Activated CD4-positive, alpha-beta T cell treated with anti-CD3 and anti-CD28 coated beads for 36 hours (primary cell): ENCODE data around the gene ASTN2. TPM values are rescaled to one million over a fixed set of nuclear protein-coding genes. Genes with fewer than 3 reads are reported as not detected.

Source experiments
- ATAC-seq: fragments of 200-7000 bp; cut with Tn5 transposase; one replicate; pipeline ENCODE4 v1.10.0; 2021; ENCODE audit warnings: mild to moderate bottlenecking, moderate library complexity
- CTCF ChIA-PET: fragments of 350-600 bp; sonication (Branson Sonifier 250); formaldehyde crosslinking; loops from one replicate; lab custom pipeline; 2021; ENCODE audit warnings: antibody characterized with exemption; lab: Charles Lee
- POLR2A ChIA-PET: fragments of 350-600 bp; sonication (Branson Sonifier 250); formaldehyde crosslinking; loops from one replicate; lab custom pipeline; 2021; ENCODE audit warnings: antibody characterized with exemption, inconsistent platforms; lab: Charles Lee
- DNase-seq: peaks from one replicate; pipeline ENCODE4 v3.0.0-alpha.2; 2020
- H3K27ac Mint-ChIP-seq: one replicate; pipeline ENCODE4 v1.8.0; 2021; ENCODE audit warnings: mixed read lengths
- H3K27me3 Mint-ChIP-seq: one replicate; pipeline ENCODE4 v1.8.0; 2021; ENCODE audit warnings: mixed read lengths
- H3K36me3 Mint-ChIP-seq: one replicate; pipeline ENCODE4 v1.8.0; 2021; ENCODE audit warnings: low read depth, mixed read lengths
- H3K4me1 Mint-ChIP-seq: one replicate; pipeline ENCODE4 v1.8.0; 2021; ENCODE audit warnings: mixed read lengths
- H3K4me3 Mint-ChIP-seq: one replicate; pipeline ENCODE4 v1.8.0; 2021; ENCODE audit warnings: mild to moderate bottlenecking, moderate library complexity, mixed read lengths
- H3K9me3 Mint-ChIP-seq: one replicate; pipeline ENCODE4 v1.8.0; 2021; ENCODE audit warnings: low read depth, mixed read lengths
- intact Hi-C, 2 experiments: fragments of 100-400 bp; cut with DNase I in 1 of 2; cut with micrococcal nuclease in 1 of 2; formaldehyde crosslinking; loops; one replicate each; pipeline versions ENCODE4 v1.14.2 to v1.15.1; 2022 to 2024; cut with DNase I, micrococcal nuclease
- total RNA-seq, 2 experiments: library from RNA; stranded (reverse); gene quantifications; one replicate each; pipeline ENCODE4 v1.2.3, GENCODE V29; 2021

Gene ASTN2
- total RNA-seq, 2 experiments from 2014 or later: 3.0 to 4.2 TPM

GRCh38 chr9:117437283-117437682 is 22.4 kb upstream of the ASTN2 start:
- Mint-ChIP-seq H3K27me3 (no peaks in the 10 kb centered on the region), H3K36me3 (no peaks in the 10 kb centered on the region), H3K9me3 (no peaks in the 10 kb centered on the region), H3K4me1 (no peaks in the 10 kb centered on the region), H3K4me3 (no peak overlapping the region), H3K27ac (no peak overlapping the region)
- DNase-seq: no peak
- intact Hi-C loops: no loop called here
- CTCF ChIA-PET: no interaction called here
- no peak for ATAC-seq
- POLR2A ChIA-PET: no interaction called here

- Mint-ChIP-seq H3K9me3 (no peaks in the 10 kb centered on the region), H3K4me3 (no peak overlapping the region), H3K27me3 (no peaks in the 10 kb centered on the region), H3K27ac (no peak overlapping the region), H3K4me1 (no peaks in the 10 kb centered on the region), H3K36me3 (no peaks in the 10 kb centered on the region)
- ChIA-PET CTCF (no interaction called here), POLR2A (no interaction called here)
- ATAC-seq (no peak), DNase-seq (no peak)
- intact Hi-C loops: no loop called here
Measured at GRCh38 chr9:117435630-117436261, 20.9 kb upstream of the ASTN2 start.

GRCh38 chr9:117434566-117434965 is 19.7 kb upstream of the ASTN2 start:
- H3K4me3 Mint-ChIP-seq: no peak overlapping the region
- ChIA-PET CTCF (no interaction called here), POLR2A (no interaction called here)
- H3K4me1 Mint-ChIP-seq: no peaks in the 10 kb centered on the region
- no peak for ATAC-seq
- no peaks in the 10 kb centered on the region for H3K36me3 Mint-ChIP-seq
- H3K27me3 Mint-ChIP-seq: peaks cover 2% of the 10 kb centered on the region
- intact Hi-C loops: no loop called here
- DNase-seq: no peak
- H3K27ac Mint-ChIP-seq: no peak overlapping the region
- no peaks in the 10 kb centered on the region for H3K9me3 Mint-ChIP-seq

- peaks cover 2% of the 10 kb centered on the region for H3K27me3 Mint-ChIP-seq
- no peaks in the 10 kb centered on the region for H3K36me3 Mint-ChIP-seq
- H3K4me3 Mint-ChIP-seq: no peak overlapping the region
- no peaks in the 10 kb centered on the region for H3K4me1 Mint-ChIP-seq
- intact Hi-C loops: no loop called here
- DNase-seq (no peak), ATAC-seq (no peak)
- POLR2A ChIA-PET: no interaction called here
- no peaks in the 10 kb centered on the region for H3K9me3 Mint-ChIP-seq
- CTCF ChIA-PET: interaction anchor here (0.7 kb wide), 1 partner anchor 8 kb away, joined by 3 read pairs; no protein-coding TSS in a partner anchor
- H3K27ac Mint-ChIP-seq: no peak overlapping the region
Measured at GRCh38 chr9:117430813-117431212, 16.0 kb upstream of the ASTN2 start.

GRCh38 chr9:117427357-117427913 is 12.6 kb upstream of the ASTN2 start:
- H3K9me3 Mint-ChIP-seq: no peaks in the 10 kb centered on the region
- H3K4me1 Mint-ChIP-seq: no peaks in the 10 kb centered on the region
- H3K27ac Mint-ChIP-seq: no peak overlapping the region
- no peaks in the 10 kb centered on the region for H3K36me3 Mint-ChIP-seq
- ATAC-seq (no peak), DNase-seq (no peak)
- intact Hi-C loops: no loop called here
- ChIA-PET POLR2A (no interaction called here), CTCF (no interaction called here)
- no peak overlapping the region for H3K4me3 Mint-ChIP-seq
- peaks cover 4% of the 10 kb centered on the region for H3K27me3 Mint-ChIP-seq

GRCh38 chr9:117425566-117425965 is 10.7 kb upstream of the ASTN2 start:
- H3K4me1 Mint-ChIP-seq: no peaks in the 10 kb centered on the region
- intact Hi-C loops: no loop called here
- ATAC-seq: no peak

GRCh38 chr9:117424291-117424690 is 9.4 kb upstream of the ASTN2 start:
- CTCF ChIA-PET: interaction anchor here (0.5 kb wide), 1 partner anchor 456 kb away, joined by 4 read pairs; no protein-coding TSS in a partner anchor
- no peak overlapping the region for H3K27ac Mint-ChIP-seq

More at GRCh38 chr9:117425566-117425965, 10.7 kb upstream of the ASTN2 start:
- Mint-ChIP-seq H3K27ac (no peak overlapping the region), H3K4me3 (no peak overlapping the region), H3K9me3 (no peaks in the 10 kb centered on the region), H3K36me3 (no peaks in the 10 kb centered on the region), H3K27me3 (peaks cover 4% of the 10 kb centered on the region)
- ChIA-PET POLR2A (no interaction called here), CTCF (no interaction called here)
- DNase-seq: no peak

GRCh38 chr9:117418111-117418510 is 3.3 kb upstream of the ASTN2 start:
- Mint-ChIP-seq H3K36me3 (no peaks in the 10 kb centered on the region), H3K4me1 (no peaks in the 10 kb centered on the region), H3K27me3 (peaks cover 4% of the 10 kb centered on the region), H3K27ac (no peak overlapping the region), H3K9me3 (no peaks in the 10 kb centered on the region), H3K4me3 (no peak overlapping the region)
- DNase-seq (no peak), ATAC-seq (no peak)
- CTCF ChIA-PET: no interaction called here
- intact Hi-C loops: no loop called here
- POLR2A ChIA-PET: no interaction called here

More at GRCh38 chr9:117424291-117424690, 9.4 kb upstream of the ASTN2 start:
- Mint-ChIP-seq H3K4me1 (no peaks in the 10 kb centered on the region), H3K36me3 (no peaks in the 10 kb centered on the region), H3K9me3 (no peaks in the 10 kb centered on the region), H3K4me3 (no peak overlapping the region), H3K27me3 (peaks cover 1% of the 10 kb centered on the region)
- no peak for DNase-seq
- intact Hi-C loops: no loop called here
- ATAC-seq: no peak
- POLR2A ChIA-PET: no interaction called here

- DNase-seq (no peak), ATAC-seq (no peak)
- Mint-ChIP-seq H3K4me1 (no peaks in the 10 kb centered on the region), H3K36me3 (no peaks in the 10 kb centered on the region), H3K27ac (no peak overlapping the region), H3K9me3 (no peaks in the 10 kb centered on the region), H3K4me3 (no peak overlapping the region), H3K27me3 (peaks cover 16% of the 10 kb centered on the region)
- ChIA-PET POLR2A (no interaction called here), CTCF (interaction anchor here (0.5 kb wide), 1 partner anchor 43 kb away, joined by 3 read pairs; no protein-coding TSS in a partner anchor)
- intact Hi-C loops: no loop called here
Measured at GRCh38 chr9:117416856-117417255, 2.0 kb upstream of the ASTN2 start.

- ChIA-PET CTCF (interaction anchor here (0.6 to 0.7 kb wide), 2 partner anchors 229 to 1072 kb away, joined by 3 read pairs; no protein-coding TSS in a partner anchor), POLR2A (no interaction called here)
- Mint-ChIP-seq H3K36me3 (no peaks in the 10 kb centered on the region), H3K4me3 (no peak overlapping the region), H3K27me3 (peaks cover 18% of the 10 kb centered on the region), H3K9me3 (no peaks in the 10 kb centered on the region), H3K4me1 (no peaks in the 10 kb centered on the region), H3K27ac (no peak overlapping the region)
- intact Hi-C loops: no loop called here
- no peak for ATAC-seq
- no peak for DNase-seq
Measured at GRCh38 chr9:117415358-117415914, 579 bp upstream of the ASTN2 start.

- CTCF ChIA-PET: interaction anchor here (0.7 kb wide), 1 partner anchor 1070 kb away, joined by 3 read pairs; no protein-coding TSS in a partner anchor
Measured at GRCh38 chr9:117414220-117414905, 494 bp downstream of the ASTN2 start.

More at GRCh38 chr9:117414220-117414905, 494 bp downstream of the ASTN2 start:
- Mint-ChIP-seq H3K36me3 (no peaks in the 10 kb centered on the region), H3K27me3 (peaks cover 21% of the 10 kb centered on the region), H3K27ac (no peak overlapping the region), H3K9me3 (no peaks in the 10 kb centered on the region), H3K4me3 (no peak overlapping the region), H3K4me1 (no peaks in the 10 kb centered on the region)
- intact Hi-C loops: no loop called here
- ATAC-seq (no peak), DNase-seq (peak; percentile 16)
- POLR2A ChIA-PET: no interaction called here
